NCI-H2107 (cell line): Measurements from ENCODE around the gene GPRC5C.

ENCODE experiments used
- DNase-seq: peaks from one replicate; lab custom pipeline; 2025; lab: John Stamatoyannopoulos, UW

Gene GPRC5C

DNA sequence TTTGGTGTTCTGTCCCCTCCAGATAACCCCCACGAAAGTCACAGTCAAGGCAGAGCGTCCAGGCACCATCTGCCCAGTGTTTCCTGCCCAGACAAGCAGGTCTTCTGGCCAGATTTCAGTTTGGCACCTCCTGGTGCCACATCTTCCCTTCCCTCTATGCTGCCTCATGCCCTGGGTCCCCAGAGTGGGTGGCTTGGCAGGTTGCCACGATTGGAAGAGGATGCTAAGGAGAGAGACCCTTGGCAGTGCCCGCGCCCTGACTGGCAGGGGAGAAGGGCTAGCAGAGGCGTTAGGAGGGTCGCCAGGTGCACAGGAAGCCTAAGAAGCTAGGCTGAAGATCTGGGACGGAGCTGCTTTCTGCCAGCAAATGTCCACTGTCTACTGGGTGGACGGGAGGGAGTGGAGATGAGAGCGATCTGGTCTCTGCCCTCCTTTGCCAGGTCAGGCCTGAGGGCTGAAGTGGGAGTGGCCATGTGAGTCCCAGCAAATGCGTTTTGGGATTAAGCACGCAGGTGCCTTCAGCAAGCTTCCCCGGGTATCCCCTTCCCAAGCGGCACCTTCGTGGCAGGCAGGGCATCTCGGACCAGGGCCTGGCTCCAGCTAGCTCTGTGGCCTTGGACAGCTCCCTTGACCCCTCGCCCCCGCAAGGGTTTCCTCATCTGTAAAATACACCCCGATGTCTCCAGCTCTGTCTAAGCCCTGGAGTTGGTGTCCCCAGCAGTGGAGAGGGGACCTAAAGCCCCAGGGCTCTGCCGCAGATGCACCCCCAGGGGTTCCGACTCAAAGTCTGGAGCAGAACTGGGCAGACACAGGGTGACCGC is 21.2 kb downstream of the GPRC5C start:
- no peak for DNase-seq

DNA sequence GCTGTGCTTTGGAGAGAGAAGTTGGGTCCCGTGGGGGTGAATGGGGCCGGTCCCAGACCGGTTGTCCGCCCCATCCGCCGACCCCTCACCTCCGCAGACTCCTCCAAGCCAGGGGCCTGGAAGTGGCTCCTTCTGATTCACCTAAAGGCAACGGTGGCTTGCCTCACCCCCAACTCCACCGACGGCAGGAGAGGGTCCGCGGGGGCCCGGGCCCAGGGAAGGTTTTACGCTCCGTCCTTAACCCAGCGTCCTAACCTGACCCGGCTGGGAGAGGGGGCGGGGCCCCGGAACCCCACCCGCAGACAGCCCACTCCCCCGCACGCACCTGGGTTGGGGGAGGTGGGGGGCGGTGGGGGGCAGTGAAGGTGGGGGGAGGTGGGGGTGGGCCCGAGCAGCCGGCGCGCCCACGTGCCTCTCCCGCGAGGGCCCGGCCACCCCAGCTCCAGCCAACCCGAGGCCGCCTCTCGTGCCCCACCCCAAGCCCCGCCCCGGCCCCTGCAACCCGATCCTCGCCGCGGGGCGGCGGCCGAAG is 21.8 kb downstream of the GPRC5C start:
- no peak for DNase-seq

DNA sequence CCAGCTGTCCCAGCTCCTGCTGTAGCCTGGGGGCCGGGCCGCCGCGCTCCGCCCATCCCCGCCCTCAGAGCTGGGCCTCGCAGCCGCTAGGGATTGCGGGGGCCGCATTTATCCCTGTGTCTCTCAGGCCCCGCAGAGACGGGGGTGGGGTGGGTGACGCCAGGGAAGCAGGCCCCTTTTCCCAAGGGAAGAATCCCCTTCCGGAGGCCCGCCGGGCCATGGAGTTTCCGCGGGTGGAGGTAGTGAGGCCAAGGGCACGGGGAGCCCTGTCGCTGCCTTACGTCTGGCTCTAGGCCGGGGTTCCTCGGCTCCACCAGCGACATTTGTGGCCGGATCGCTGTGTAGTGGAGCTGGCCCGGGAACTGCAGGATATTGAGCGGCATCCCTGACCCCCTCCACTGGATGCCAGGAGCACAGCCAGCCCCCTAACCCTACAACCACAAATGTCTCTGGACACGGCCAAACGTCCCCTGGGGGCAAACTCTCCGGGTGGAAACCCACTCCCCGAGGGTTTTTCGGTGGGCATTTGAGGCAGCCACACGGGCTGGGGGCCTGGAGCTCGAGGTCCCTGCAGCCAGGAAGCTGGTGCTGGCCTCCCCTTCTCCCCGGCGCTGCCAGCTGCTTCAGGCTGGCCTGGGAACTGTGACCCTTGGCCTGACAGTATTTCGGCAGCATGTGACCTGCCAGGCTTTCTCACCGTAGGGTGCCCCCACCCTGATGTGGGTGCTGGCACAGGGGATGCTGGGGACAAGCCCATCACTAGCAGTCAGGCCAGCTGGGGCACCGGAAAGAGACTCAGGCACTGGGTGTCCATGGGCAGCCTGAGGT is 22.5 kb downstream of the GPRC5C start:
- peak; percentile 67 for DNase-seq

DNA sequence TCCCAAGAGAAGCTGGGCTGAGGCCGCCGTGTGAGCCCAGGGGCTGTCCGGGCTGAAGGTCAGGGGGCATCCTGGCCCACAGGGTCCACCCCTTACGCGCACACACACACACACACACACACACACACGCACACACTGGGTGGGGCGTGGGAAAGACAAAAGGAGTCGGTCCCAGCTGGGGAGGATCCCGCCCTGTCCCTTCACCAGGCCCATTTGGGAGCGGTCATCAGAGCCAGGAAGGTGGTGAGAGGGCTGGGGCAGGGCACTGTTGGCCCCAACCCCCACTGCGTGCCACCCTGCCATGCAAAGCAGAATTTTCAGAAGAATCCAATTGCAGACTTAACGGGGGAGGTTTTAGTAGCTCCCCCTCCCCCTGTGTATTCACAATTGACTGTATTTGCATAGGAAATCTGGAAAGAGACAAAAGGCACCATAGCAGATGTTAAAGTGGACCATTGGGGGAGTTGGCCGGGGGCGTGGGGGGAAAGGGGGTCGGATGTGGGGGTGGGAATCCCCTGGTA is 23.2 kb downstream of the GPRC5C start:
- DNase-seq = no peak

DNA sequence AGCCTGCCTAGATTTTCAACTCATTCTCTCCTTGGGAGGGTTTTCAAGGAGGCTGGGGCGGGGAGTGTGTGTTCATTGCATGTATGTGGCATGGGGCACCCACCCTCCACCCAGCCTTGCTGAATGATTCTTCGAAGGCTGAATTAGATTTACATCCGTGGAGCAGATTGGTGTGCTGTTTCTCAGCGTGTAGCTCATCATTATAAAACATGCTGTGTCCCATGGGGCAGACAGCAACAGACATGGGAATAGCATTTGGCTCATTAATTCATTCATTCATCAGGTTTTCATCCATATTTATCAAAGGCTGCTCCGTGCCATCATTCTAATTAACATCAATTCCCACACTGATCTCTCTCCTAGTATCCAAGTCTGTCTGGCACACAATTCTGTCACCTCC is 23.9 kb downstream of the GPRC5C start:
- DNase-seq = no peak

DNA sequence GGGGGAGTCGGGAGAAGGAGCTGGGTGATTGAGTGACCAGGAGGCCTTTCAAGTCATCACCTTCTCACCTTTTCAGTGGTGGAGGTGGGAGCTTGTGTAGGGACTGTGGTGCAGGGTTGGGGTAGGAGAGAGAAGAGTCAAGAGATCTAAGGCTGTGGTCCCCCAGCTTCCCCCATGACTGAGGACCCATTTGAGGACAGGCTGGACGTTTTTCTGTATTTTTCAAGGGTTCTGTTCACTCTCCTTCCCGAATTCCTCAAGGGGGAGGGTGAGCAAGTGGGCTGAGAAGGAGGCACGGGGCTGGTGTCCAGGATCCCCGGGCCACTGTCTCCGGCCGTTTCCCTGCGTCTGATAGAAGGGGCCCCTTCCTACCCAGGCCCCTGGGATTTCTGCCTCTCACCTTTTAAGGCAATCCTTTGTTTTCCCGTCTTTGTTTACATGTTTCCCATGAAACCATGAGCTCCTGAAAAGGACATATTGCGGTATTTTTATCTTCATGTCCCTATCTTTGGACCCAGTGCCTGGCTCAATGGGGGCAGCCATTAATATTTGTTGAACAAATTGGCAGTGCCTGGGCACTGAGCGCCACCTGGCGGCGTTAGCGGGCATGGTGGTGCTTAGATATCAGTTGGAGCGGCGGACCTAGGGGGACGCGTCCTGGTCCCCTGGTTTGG is 25.4 kb downstream of the GPRC5C start:
- peak; percentile 44 for DNase-seq

DNA sequence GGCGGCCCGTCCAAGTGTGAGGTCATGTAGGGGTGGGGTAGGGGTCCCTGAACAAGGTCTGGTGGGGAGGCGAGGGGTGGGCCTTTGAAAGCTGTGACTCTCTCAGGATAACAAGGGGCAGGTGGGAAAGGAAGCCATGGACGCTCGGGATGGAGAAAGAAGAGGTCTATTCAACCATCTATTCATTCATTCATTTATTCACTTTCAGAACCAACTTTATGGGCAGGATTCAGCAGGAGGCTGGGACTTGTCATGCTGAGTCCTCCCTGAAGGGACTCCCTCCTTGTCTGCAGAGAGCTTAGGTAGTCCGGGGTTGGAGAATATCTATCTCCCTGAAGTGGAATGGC is 25.9 kb downstream of the GPRC5C start:
- DNase-seq = no peak

DNA sequence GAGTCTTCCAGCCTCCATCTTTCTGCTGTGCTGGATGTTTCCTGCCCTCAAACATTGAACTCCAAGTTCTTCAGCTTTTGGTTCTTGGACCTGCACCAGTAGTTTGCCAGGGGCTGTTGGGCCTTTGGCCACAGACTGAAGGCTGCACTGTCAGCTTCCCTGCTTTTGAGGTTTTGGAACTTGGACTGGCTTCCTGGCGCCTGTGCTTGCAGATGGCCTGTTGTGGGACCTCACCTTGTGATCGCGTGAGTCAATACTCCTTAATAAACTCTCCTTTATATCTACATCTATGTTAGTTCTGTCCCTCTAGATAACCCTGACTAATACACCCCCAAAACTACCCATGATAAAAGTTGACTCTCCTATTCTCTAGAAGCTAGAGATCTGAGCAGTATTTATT is 26.9 kb downstream of the GPRC5C start:
- DNase-seq = no peak

DNA sequence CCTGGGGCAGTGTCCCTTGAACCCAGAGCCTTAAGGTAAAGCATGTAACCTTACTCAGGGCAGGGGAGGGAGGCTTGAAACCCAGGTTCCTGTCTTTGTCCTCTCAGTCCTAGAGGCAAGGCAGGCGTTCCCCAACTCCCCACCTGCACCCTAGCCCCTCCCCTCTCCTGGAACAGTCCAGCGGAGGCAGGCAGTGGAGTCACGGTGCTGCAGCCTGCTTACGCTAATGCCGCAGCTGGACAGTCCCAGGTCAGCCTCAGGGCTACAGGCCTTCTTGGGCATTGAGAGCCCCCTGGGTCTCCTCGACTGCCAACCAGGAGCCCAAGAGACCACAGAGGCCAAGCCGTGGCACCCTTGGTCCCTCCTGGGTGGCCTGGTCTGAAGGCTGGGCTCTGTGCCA is 27.7 kb downstream of the GPRC5C start:
- DNase-seq = no peak

DNA sequence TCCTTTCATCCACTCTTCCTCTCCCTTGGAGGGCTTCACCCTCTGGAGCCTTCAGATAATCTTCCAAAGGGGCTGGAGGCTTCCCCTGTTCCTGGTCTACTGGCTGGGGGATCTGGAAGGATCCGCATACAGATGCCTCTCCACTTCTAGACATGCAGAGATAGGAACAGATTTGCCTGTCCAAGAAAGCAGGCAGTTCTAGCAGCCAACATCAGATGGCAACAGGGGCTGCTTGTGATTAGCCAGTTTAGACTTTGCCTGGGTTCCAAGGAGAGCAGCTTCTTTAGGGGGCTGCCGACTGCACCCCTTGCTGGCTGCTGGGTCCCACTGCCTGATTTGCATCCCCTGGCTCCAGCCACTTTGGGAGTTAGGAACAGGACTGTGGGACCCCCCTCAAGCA is 28.4 kb downstream of the GPRC5C start:
- DNase-seq = no peak

DNA sequence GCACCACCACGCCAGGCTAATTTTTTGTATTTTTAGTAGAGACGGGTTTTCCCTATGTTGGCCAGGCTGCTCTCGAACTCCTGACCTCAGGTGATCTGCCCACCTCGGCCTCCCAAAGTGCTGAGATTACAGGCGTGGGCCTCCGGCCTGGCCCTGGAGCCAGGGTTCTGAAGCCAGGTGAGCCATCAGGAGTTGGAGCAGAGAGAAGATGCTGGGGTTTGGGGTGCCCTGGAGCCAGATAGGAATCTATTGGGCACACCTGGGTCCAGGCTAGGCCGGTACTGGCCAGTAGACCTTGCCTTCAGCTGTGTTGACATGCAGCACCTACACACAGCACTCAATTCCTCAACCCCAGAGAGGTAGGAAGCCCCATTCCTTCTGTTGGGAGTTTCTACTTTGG is 29.1 kb downstream of the GPRC5C start:
- DNase-seq = no peak

DNA sequence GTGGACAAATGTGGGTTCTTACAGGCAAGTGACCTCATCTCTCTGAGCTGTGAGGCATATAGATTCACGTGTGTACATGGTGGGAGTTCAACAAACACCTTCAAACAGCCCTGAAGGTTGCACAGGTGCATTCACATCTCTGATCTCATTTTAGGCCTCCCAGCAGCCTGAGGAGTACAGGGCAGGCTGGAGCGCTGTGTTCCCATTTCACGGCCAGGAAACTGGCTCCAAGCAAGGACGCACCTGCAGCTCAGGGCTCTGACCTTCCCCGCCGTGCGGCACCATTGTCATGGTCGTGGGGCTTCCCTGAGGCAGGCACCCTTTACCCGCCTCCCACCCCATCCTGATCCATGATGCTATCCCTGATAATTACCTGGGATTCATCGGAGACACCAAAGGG is 29.7 kb downstream of the GPRC5C start:
- no peak for DNase-seq

DNA sequence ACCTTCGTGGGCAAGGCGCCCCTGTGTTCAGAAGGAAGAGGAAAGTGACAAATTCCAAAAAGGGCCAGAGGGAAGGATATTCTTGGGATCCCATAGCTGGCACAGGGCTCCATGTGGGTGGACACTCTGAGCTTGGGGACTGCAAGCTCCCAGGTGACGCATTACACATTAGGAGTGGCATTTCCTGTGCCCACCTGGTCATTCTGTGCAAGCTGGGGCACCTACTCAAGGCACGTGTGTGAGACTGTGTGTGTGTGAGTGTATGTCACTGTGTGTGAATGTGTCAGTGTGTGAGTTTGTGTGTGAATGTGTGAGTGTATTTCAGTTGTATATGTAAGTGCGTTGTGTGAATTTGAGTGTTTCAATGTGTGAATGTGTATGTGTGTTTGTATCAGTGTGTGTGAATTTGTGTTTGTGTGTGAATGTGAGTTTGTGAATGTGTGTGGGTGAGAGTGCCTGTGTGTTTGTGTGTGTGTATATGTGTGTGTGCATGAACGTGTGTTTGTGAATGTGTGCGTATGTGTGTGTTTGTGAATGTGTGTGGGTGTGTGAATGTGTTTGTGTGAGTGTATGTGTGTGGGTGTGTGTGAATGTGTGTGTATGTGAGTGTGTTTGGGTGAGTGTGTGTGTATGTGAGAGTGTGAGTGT is 33.0 kb downstream of the GPRC5C start:
- DNase-seq = no peak

DNA sequence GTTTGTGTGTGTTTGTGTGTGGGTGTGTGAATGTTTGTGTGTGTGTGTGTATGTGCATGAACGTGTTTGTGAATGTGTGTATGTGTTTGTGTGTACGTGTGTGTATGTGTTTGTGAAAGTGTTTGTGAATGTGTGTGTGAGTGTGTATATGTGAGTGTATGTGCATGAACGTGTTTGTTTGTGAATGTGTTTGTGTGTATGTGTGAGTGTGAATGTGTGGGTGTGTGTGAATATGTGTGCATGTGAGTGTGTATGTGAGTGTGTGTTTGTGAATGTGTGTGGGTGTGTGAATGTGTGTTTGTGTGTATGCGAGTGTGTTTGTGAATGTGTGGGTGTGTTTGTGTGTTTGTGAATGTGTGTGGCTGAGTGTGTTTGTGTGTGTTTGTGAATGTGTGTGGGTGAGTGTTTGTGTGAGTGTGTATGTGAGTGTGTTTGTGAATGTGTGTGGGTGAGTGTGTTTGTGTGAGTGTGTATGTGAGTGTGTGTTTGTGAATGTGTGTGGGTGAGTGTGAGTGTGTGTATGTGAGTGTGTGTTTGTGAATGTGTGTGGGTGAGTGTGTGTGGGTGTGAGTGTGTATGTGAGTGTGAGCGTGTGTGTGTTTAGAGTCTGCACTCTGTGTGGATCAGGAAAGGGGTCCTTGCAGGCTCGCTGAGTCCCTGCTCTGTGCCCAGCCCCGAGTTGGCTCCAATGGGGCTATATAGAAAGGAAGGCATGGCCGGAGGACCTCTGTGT is 33.7 kb downstream of the GPRC5C start:
- no peak for DNase-seq

DNA sequence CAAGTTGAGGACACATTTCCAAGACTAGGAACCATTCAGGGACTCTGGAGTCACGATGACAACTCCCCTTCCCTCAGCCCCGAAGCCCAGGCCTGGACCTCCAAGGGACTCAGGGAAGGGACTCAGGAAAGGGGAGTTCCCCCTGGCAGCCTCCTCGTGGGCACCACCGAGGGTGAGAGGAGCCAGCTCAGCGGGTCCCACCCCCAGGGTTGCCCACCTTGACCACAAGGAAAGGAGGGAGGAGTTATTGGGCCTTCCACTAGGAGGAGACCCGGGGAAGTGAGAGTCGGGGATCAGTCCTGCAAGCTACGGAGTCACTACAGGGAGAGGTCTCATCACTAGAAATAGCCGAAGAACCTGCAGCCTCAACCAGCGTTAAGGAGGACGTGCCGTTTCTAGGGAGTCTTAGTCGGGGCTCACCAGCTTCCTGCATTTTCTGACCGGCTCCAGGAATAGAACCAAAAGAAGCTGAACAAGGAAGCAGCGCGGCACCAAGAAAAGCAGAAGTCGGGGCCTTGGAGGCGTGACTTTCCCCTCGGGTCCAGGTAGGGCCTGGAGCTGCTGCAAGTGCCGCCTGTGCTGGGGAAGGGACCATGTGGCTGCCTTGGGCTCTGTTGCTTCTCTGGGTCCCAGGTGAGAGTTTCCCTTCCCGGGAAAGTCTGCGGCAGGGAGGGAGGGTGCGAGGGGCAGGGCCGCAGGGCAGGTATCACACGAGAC is 34.4 kb downstream of the GPRC5C start, which contains the start of gene CD300A:
Gene CD300A, plus strand, starts transcription at position 524 of the 717 bp plus-strand sequence. Its CDS starts 70 bp downstream, at position 594.
- no peak for DNase-seq

DNA sequence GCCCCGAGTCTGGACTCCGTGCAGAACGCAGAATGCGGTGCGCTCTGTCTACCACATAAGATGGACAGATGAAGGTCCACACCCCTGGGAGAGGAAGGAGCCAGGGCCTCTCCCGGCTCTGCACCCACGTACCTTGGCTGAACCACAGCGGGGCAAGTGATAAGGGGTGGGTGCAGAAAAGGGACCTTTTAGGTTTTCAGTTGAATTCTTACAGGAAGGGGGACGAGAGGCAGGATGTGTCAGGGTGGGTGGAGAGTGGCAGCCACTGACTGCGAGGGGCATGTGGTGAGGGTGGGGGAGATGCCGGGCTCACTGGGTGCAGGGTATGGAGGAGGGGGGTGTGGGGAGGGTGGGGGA is 34.9 kb downstream of the GPRC5C start:
- no peak for DNase-seq

DNA sequence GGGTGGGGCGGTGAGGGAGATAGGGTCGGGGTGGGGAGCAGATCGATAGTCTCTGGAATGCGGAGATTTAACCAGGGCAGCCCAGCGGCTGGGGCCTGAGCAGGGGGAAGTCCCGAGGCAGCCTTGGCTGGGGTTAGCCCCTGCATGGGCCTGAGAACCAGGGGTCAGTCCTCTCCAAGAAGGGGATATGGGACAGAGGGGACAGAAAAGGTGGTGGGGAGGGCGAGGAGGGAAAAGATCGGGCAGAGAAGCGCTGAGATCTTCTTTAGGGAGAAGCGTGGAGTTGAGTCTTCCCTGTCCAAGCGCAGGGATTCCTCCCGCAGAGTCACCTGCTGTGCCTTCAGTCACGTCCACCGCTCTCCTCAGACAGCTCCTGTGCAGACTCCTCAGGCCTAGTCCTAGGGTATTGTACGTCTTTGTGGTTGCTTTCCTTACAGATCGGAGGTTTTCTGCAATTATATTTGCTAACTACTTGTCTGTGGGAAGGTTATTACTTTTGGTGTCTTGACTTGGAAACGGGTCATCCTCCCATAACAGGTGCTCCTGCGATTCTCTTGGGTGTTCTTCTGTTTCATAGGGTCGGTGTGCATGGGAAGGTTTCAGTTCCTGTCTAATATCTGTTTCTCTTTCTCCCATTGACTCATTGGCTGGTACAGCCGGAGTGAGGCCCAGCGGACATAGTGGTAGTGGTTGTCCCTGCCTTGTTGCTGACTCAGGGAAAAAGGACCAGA is 35.5 kb downstream of the GPRC5C start:
- DNase-seq = no peak

DNA sequence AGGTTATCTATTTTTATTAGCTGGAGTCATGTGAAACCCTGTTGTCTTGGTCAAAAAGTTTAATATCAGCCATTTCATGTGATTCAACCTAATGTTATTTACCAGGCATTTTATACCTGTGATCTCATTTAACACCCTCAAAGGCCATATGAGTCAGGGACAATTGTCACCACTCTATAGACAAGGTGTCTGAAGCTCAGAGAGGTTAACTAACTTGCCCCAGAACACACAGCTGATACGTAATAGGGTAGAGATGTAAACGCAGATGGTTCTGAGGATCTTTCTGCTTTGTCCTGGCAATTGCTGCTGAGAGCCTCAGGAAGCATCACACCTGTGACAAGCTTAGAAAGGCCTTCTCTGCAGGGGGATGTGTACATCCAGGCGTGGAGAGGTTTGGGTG is 39.5 kb downstream of the GPRC5C start:
- no peak for DNase-seq

DNA sequence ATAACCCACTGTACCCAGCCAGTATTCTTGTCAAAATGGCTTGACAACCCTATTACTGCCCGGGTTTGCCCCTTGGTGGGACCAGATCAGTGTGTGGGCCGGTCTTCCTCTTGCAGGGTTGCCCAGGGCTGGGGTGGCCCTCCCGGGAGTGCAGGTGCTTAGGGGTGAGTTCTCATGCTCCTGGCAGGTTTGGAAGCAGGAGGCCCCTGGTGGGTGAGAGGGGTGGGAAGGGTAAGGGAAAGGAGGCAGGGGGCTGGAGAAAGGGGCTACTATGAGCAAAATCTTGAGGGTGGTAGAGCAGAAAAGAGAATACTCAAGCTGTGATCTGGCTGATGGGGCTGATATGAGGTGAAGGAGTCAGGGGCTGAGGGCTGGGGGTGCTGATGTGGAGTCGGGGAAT is 41.0 kb downstream of the GPRC5C start:
- DNase-seq = no peak

DNA sequence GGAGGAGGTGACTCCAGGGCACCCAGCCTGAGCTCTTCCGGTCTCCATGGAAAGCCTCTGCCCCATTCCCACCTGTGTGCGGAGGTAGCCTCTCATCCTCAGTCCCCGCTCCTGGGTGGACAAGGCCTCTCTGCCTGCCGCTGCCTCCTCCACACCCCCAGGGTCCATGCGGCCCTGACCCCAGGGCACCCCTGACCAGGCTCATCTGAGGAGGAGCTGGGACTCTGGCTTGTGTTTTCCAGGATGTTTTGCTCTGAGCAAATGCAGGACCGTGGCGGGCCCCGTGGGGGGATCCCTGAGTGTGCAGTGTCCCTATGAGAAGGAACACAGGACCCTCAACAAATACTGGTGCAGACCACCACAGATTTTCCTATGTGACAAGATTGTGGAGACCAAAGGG is 41.4 kb downstream of the GPRC5C start:
- DNase-seq = no peak
